NCI-H1048 (cell line): Measurements from ENCODE around the gene HEXD.

ENCODE experiments used
- DNase-seq: peaks from one replicate; lab custom pipeline; 2025; lab: John Stamatoyannopoulos, UW

The HEXD gene

DNA sequence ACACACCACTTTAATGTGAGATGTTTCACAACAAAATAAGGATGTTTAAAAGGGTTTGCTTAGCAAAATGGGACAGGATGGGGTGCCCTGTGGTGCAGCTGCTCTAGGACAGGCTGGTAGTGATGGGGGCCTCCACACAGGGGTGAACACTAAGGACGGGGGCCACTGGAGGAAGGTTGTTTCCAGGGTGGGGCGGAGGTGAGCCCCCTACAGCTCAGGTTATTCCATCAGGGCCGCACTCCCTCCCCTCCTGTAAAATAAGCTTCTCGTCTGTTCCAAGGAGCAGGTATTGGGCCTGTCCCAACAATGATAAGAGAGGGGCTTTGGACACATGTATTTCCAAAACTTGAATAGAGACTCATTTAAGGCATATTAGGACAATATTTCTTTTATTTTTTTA, 1.9 kb upstream of the HEXD start:
- DNase-seq, result no peak

DNA sequence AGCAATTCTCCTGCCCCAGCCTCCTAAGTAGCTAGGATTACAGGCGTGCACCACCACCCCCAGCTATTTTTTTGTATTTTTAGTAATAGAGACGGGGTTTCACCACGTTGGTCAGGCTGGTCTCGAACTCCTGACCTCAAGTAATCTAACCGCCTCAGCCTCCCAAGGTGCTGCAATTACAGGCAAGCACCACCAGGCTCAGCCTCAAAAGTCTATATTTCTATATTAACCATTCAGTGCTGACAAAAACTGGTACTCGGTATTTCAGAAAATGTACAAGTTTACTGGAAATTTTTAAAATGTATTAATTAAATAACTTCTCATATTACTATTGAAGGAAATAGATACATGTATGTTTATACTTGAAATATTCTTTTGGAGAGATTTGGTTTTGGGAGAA, 1.4 kb upstream of the HEXD start:
- DNase-seq, result no peak

DNA sequence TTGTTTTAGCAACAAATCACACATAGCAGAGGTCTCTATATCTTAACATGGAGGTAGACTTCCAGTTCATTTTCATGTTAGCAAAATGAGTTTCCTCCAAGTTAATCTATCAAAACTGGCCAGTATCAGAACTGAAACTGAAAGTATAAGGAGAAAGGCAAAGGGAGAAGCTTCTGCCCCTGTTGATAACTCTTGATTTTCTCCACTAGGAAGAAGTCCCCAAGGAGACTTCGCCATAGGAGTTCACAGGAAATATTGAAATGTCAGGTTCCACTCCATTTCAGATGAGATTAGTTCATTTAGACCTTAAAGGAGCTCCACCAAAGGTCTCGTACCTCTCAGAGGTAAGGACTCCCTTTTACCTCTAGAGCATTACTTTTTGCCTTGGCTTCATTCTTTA, 1.4 kb downstream of the HEXD start:
- no peak for DNase-seq

- DNase-seq, result no peak
Measured at GRCh38 chr17:82424001-82424862, 6.1 kb downstream of the HEXD start.

- DNase-seq, result no peak
Measured at GRCh38 chr17:82424863-82425159, 6.7 kb downstream of the HEXD start.

DNA sequence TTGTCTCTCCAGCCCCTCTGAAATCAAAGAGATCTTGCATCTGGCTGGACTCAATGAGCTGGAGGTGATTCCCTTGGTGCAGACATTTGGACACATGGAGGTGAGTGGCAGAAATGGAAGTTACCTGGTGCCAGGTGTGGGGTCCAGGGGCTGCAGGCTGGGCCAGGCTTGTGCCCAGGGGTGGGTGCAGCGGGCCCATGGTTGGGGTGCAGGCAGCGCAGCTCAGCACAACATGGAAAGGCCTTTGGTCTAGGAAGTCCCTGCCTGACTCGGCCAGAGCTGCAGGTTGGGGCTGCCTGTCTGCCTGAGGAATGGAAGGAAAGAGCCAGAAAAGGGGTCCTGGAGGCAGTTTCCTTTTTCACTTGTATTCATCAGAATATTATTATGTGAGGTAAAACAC, 10.4 kb downstream of the HEXD start:
- no peak for DNase-seq

DNA sequence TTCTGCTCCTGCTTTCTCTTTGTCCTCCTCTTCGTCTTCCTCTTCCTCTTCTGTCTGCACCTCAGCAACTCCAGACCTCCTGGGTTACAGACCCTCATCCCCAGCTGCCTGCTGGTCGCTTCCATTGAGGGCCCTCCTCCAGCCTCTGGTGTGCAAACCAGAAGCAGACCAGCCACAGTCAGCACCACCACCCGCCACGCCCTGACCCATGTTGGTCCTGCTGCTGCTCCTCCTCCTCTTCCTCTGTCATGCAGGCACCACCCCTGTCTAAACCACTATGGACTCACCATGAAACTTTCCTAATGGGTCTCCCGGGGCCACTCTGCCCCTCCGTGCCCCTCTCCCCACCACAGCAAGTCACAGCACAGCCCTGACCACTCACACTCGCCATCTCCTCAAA, 11.7 kb downstream of the HEXD start:
- DNase-seq, result no peak

GRCh38 chr17:82432017-82432416, 13.9 kb downstream of the HEXD start:
- no peak for DNase-seq

GRCh38 chr17:82433560-82434215, 15.5 kb downstream of the HEXD start:
- DNase-seq, result no peak

- no peak for DNase-seq
Measured at GRCh38 chr17:82434216-82434565, 16.0 kb downstream of the HEXD start.

DNA sequence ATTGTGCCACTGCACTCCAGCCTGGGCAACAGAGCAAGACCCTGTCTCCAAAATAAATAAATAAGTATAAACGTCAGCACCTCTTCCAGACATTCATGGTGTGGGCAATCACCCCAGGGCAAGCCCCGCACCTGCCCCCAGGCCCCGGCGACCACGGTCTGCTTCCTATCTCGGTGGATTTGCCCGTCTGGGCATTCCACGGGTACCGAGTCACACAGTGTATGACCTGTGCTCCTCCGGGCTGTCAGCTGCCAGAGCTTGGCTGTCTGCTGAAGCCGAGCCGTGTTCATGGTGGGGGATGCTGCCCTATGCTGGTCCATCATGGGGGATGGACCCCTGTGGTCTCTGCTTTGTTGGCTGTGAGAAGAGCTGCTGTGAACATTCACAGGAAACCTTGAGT, 17.0 kb downstream of the HEXD start:
- no peak for DNase-seq

- DNase-seq, result no peak
Measured at GRCh38 chr17:82435601-82436583, 17.7 kb downstream of the HEXD start.

DNA sequence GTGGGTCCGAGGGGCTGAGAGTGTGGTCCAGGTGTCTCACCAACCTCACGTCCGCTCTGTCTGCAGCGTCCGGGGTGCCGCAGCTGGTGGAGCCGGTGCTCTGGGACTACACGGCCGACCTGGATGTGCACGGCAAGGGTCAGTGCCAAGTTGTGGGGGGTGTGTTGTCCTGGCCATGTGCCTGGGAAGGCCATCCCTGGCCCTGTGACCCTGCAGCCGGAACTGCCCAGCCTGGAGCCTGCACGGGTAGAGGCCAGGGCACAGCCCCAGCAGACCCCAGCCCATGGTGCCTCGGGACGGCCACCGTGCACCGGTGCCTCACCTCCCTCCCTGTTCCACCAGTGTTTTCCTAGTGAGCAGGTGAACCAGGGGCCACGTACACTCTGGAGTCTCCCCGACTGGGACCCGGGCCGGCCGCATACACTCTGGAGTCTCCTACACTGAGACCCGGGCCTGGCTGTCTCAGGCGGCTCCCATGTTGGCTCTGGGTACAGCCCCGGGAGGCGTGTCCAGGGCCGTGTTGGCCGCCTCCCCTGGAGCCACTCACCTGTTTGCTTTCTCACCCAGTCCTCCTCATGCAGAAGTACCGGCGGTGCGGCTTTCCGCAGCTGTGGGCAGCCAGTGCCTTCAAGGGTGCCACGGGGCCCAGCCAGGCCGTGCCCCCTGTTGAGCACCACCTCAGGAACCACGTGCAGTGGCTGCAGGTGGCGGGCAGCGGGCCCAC, 18.6 kb downstream of the HEXD start:
- DNase-seq, result no peak

GRCh38 chr17:82437325-82437668, 19.1 kb downstream of the HEXD start:
- DNase-seq, result no peak

DNA sequence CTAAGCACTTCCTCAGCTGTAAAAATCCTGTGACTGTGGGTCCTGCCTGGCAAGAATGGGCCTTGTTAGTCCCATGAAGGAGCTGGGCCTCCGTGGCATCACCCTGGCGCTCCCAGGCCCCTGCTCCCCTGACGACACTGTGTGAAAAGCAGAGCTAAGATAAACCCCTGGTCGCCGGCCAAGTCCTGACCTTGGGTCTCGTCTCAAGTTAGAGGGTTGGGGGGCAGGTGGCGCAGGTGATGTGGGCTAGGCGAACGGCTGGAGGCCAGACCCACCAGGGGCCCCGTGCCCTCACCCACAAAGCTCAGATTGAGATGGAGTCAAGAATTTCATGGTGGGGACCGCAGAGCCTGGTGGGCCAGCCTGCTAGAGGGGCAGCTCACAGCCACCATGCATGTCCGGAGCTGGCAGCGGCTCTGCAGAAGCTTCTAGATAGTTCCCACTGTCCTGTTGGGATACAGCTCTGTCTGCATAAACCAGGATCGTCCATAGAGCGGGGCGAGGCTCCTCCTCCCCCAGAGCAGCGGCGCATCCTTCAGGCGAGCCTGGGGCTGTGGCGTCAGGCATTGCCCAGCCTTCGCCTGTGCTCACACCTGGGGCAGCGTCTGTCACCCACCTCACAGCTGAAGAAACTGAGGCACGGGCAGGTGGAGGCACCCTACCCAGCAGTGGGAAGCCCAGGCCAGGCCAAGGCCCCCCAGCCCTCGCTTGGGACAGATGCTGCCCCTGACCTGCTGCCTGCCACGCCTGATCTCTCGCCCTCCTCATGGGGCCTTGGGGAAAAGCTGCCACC, 20.4 kb downstream of the HEXD start:
- DNase-seq, result no peak

- DNase-seq, result no peak
Measured at GRCh38 chr17:82439194-82439828, 21.2 kb downstream of the HEXD start.

GRCh38 chr17:82439829-82440365, 21.8 kb downstream of the HEXD start:
- DNase-seq, result no peak

DNA sequence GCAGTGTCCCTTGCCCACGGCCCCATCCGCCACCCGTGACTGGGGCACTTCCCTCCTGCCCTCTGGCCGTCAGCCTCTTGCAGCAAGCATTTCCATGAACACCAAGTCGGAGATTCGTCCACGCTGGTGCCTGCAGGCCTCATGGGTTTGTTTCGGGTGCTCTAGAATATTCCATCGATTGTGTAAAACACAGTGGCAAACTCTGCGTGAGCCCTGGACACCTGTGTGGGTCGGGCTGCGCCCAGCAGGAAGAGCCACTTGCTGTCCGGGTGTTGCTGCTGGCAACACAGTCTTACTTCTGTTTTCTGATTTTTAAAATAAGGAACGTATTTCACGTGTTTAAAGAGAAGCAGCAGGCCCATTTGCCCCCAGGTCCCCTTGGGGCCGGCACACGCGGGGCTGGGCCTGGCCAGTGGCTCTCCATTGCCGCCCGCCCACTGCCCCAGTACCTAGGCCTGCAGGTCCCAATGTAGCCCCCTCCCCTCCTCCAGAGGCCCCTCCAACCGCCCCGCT, 22.4 kb downstream of the HEXD start:
- DNase-seq, result no peak

DNA sequence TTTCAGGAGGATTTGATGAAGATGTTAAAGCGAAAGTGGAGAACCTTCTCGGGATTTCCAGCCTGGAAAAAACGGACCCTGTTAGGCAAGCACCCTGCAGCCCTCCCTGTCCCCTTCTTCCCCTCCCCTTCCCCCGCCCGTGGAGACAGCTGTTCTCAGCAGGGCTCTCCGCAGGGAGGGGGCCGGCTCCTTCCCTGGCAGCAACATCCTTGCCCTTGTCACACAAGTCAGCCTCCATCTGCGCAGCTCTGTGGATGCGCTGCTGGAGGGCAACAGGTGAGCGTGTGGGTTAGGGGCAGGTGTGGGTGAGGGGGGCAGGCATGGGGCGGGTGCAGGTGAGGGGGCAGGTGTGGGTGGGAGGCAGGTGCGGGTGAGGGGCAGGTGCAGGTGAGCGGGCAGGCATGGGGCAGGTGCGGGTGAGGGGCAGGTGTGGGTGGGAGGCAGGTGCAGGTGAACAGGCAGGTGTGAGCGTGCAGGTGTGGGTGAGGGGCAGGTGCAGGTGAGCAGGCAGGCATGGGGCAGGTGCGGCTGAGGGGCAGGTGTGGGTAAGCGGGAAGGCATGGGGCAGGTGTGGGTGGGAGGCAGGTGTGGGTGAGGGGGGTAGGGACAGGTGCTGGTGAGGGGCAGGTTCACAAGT, 23.0 kb downstream of the HEXD start:
- DNase-seq, result no peak
